ENCODE results near the gene LZTFL1.

Gene LZTFL1

GRCh38 chr3:45807133-45807532, 34.8 kb downstream of the LZTFL1 start:
- no peak for DNase-seq

DNA sequence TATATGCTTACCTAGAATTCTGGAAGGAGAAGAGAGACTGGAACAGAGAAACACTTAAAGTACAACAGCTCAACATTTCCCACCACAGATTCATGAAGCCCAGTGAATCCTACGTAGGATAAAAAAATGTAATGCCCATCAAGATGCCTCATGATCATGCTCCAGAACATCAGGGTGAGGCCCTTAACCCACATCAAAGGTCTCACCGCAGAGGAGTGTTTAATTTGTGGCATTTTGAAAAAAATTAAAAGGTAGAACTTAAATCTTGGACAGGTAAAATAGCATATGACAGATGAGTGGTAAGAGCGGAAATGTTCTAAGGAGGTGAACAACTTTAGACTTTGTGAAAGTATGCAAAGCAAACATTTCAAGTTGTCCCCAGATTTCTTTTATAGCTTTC, 35.8 kb downstream of the LZTFL1 start:
- no peak for DNase-seq

GRCh38 chr3:45803252-45803935, 38.5 kb downstream of the LZTFL1 start:
- DNase-seq: no peak

GRCh38 chr3:45802146-45802545, 39.8 kb downstream of the LZTFL1 start:
- DNase-seq: no peak

- no peak for DNase-seq
These were observed 41.3 kb downstream of the LZTFL1 start for GRCh38 chr3:45800611-45801010.

DNA sequence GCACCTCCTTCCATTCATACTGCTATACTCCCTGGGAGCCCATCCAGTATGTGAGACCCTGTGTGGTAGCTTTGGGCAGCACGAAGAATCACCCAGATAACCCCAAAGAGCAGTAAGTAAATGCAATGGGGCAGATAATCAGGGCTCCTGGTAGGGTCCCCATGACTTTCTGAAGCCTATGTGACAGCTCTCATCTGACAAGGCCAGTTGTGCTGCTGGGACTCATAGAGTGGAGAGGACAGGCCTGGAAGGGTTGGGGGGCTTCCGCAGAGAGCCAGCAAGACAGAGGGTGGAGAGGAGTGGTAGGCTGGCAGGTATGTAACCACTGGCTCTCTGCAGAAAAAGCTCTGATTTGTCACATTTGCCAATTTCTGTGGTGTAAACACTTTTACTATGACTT, 42.3 kb downstream of the LZTFL1 start:
- no peak for DNase-seq

DNA sequence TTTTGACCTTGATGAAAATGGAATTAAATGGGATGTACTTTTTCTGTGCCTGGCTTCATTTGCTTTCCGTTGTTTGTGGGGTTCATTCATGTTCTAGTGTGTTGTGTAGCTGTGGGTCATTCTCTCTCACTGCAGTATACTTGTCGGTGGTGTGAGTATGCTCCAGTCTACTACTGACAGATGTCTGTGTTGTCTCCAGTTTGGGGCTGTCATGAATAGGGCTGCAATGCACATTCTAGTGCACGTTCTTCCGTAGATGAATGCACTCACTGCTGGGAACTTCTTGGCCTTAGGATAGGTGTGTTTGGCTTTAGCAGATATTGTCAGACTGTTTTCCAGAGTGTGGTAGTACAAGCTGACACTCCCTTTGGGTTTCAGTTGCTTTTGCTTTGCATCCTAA, 43.9 kb downstream of the LZTFL1 start:
- no peak for DNase-seq

DNA sequence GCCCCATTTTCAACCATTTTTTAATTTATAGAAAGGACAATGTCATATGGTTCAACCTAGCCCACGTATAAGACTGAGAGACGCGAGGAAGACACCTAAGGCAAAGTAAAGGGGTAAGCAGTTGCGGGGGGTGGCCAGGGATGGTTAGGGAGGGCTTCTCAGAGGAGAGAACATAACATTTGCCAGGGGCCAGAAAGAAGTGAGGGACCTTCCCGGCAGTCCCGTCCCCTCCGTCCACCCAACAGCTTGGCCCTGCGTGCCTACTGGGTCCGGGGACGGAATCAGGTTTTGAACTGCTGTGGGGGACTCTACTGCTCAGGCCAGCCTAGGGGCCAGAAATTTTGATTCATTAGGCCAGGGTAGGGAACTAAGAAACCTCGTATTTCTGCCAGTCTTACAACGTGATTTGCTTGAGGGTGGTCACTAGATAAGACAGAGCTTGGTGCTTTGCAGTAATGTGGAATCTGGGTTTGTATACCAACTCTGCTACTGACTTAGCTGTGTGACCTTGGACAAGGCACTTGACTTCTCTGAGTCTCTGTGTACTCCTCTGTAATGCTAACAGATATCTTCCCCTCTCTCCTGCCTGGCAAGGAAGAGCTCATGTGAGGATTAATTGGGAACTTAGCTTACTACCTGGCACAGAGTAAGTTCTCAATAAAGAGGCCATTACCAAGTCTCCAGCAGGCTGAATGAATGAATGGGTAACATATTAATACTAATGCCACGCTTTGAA, 44.8 kb downstream of the LZTFL1 start:
- DNase-seq: no peak

DNA sequence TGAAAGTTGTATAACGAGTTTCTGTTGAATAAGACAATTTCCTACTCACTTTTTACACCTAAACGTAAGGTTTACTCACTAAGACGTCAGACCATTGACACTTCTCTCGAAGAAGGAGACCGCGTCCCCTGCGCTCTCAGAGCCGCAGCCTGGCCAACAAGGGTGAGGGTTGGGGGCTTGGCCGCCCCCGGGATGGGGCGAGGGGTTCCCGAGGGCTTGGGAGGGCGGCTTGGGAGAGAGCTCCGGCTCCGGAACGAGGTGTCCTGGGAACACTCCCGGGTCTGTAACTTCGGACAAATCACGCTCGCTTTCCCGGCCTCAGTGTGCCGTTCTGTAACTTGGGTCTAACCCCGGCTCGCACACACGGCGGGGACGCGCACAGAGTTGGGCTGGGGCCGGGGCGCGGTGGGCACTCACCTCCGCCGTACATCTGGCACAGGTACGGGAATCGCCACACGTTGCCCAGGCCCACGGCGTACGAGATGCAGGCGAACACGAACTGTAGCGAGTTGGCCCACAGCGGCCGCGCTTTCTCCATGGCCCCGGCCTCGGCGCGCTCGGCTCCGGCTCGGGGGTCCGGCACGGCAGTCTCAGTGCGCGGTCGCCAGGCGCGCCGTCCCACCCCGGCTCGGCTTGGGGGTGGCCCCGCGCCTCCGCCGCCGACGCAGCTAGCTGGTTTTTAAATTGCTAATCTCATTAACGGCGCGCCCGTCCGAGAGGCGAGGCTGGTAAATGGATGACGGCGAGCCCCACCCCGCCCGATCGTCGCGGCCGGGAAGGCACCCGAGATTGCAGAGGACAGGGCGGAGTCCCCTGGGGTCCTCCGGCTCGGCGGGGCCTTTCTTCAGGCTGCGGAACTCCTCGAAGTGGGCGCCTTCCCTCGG, 45.8 kb downstream of the LZTFL1 start, which contains the start of gene SLC6A20:
Gene SLC6A20 (minus strand): TSS at position 655 of the 884 bp plus-strand sequence. CDS start 117 bp downstream, at position 538.
- no peak for DNase-seq

GRCh38 chr3:45795509-45795881, 46.4 kb downstream of the LZTFL1 start:
- DNase-seq: no peak

GRCh38 chr3:45794660-45795059, 47.3 kb downstream of the LZTFL1 start:
- DNase-seq: no peak

DNA sequence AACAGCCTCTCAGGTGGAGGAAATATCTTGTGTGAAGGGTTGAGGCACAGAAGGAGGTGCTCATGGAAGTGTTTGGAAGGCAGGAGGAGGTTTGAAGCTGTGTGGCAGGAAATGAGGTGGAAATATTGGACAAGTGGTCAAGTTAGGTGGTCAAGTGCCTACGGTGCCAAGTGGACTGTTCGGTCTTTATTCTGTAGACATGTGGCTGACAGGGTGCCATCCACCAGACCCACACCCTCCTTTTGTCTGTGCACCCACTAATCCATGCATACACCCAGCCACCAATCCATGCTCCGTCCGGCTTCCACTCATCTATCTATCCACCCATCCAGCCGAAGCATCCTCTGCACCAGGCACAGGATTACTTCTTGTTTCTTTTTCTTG, 47.8 kb downstream of the LZTFL1 start:
- no peak for DNase-seq

DNA sequence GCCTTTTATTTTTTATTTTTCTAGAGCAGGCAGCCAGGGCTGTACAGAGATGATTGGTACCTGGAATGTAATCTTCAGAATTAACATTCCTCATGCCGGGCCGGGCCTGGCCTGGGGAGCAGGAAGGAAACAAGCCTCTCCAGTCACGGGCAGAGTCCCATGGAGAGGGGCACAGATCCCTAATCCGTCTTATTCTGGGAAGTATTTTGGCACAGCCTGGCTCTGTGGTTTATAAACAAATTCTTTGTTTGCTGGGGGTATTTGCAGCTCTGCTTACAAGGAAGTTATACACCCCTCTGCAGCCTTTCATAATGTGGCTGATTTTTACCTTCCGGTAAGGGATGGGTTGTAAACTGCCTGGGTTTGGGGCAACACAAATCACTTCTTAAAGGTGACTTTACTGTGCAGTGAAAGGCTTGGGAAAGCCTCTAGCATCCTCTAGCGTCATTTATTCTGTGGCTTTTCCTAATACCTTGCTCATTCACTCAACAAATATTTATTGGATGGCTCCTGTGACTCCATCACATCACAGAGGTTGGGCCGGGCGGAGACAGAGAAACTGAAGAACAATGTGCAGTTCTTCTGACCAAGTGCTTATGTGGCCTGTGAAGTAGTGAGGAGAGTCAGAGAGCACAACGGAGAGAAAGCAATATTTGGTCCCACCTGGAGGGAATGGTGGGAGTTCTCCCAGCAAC, 48.3 kb downstream of the LZTFL1 start:
- DNase-seq: no peak

DNA sequence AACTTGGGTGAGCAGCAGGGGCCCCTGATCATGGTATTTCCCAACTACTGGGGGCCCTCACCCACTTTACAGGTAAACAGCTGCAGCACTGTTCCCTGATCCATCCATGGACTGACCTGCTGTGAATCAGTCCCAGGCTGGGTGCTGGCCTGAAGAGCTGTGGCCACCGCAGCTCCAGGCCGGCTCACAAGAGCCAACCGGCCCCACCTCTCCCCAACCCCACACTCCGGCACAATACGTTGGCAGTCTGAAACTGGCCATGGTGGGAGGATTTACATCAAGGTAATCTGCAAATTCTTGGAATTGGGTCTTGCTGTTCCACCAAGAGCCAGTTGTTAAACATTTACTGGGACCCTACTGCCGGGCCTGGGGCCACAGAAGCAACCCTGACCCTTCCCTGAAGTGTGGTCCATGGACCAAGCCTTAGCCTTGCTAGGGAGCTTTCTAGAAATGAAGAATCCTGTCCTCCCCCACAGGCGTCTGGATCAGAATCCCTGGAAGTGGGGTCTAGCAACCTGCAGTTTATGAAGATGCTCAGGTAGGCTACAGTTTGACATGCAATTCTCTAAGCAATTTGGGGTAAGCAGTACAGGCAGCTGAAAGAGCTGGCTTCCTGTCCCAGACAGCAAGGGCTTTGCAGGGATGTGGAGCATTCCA, 49.3 kb downstream of the LZTFL1 start:
- DNase-seq: no peak

DNA sequence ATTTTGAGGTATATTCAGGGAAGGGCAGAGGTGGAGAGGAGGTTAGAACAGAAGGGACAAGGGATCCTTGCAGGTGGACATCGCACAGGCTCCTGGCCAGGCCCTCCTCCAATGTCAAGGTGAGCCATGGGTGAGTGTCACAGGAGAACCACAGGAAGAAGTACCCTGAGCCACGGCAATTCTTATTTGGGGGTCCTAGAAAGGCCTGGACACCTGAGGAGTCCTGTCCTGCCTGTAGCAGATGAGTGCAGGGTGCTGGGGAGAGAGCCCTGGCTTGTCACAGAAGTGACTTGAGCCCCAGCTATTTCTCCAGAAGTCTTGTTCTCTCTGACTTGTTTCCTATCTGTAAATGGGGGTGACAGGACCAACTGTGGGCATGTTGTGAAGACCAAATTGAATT, 49.9 kb downstream of the LZTFL1 start:
- DNase-seq: no peak

GRCh38 chr3:45790596-45790995, 51.3 kb downstream of the LZTFL1 start:
- DNase-seq: no peak

DNA sequence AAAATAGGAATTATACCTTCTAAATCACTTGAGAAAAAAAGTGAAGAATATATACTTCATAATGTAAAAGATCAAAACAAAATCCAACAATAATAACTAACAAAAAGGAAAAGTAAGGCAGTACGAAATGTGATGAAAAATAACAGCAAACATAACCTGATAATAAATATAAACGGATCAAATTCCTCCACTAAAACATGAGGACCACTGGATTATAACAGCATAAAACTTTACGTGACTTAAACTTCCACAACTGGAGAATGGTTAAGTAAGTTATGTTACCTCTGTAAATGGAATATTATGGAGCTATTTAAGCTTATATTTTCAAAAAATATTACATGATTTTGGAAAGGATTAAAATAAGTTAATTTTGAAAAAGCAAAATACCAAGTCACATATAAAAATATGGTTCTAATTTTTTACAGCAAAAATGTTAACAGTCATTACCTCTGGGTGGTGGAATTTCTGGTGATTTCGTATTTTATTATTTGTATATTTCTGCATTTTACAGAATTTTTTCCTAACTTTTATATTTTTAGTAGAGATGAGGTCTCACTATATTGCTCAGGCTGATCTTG, 52.6 kb downstream of the LZTFL1 start:
- DNase-seq: no peak

DNA sequence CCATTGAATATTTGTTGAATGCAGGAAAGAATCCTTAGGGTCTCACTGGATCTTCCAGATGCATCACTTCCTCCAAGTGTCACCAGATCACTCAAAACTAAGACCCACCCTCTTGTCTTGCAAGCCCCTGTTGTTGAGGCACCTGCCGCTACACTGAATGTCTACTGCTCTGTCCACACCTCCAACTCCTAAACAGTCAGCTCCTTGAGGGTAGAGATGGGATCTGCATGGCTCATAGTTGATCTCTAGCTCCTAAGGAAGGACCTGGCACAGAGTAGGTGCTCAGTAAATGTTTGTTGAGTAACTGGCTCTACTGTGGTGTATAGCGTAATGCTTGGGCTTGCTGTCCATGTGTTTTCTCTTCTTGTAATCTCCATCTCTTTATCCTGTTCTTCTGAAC, 54.4 kb downstream of the LZTFL1 start:
- no peak for DNase-seq

- no peak for DNase-seq
These were observed 55.0 kb downstream of the LZTFL1 start for GRCh38 chr3:45786801-45787495.

DNA sequence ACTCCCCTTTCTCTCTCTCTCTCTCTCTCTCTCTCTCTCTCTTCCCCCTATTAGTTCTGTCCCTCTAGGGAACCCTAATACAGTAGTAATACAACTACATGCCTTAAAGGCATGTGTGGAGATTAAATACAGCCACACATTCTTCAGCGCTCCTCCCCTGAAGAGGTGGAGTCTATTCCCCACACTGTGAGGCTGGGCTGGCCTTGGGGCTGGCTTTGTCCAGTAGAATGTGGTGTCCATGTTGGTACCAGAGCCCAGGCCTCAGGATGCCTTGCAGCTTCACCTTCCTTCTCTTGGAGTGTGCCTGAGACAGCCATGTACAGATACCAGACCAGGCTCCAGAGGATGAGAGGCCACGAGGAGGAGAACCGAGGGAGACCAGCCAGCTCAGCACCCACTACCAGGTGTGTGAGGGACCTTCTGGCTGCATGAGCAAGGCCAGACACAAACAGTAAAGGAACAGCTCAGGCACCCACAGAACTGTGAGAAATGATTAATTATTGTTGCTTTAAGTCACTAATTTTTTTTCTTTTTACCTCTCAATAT, 56.2 kb downstream of the LZTFL1 start:
- DNase-seq: no peak

GRCh38 chr3:45783667-45784066, 58.3 kb downstream of the LZTFL1 start:
- no peak for DNase-seq

Measured in NCI-H1092 (cell line).